GM23248 (cell line): ENCODE results near the gene DPP3. TPM values are rescaled to one million over a fixed set of nuclear protein-coding genes. Genes with fewer than 3 reads are reported as not detected.
"Not testable (repeated sequence)": the region's sequence is repeated elsewhere in the genome, so short reads cannot be mapped to it uniquely, and the experiment has no call there.

ENCODE experiments used
- DNase-seq: peaks from one replicate; pipeline ENCODE4 v3.0.0-alpha.2; 2015
- H2AFZ ChIP-seq: fragments of 200-600 bp; sonication (generic); 2 replicates; pipeline ENCODE4 v1.6.1; 2016; ENCODE audit warnings: antibody characterized with exemption
- H3F3A ChIP-seq: fragments of 200-600 bp; sonication (generic); 2 replicates; pipeline ENCODE4 v1.6.1; 2016; ENCODE audit warnings: mild to moderate bottlenecking, antibody characterized with exemption, mixed run types; ENCODE audit not compliant: insufficient read depth
- H3K27ac ChIP-seq: fragments of 200-600 bp; sonication (generic); 2 replicates; pipeline ENCODE4 v1.5.1; 2016; ENCODE audit warnings: mild to moderate bottlenecking
- H3K27me3 ChIP-seq: fragments of 200-600 bp; sonication (generic); replicated peaks from 2 replicates; pipeline ENCODE4 v1.6.1; 2016; ENCODE audit warnings: mild to moderate bottlenecking; ENCODE audit not compliant: insufficient read depth
- H3K36me3 ChIP-seq: fragments of 200-600 bp; sonication (generic); 2 replicates; pipeline ENCODE4 v1.6.1; 2016; ENCODE audit warnings: low read depth, mild to moderate bottlenecking
- H3K4me1 ChIP-seq: fragments of 200-600 bp; sonication (generic); 2 replicates; pipeline ENCODE4 v1.6.1; 2016; ENCODE audit warnings: mild to moderate bottlenecking; ENCODE audit not compliant: insufficient read depth
- H3K4me2 ChIP-seq: fragments of 200-600 bp; sonication (generic); one replicate; pipeline ENCODE4 v1.6.1; 2016; ENCODE audit warnings: mild to moderate bottlenecking; ENCODE audit not compliant: unreplicated experiment
- H3K4me3 ChIP-seq: fragments of 200-600 bp; sonication (generic); 2 replicates; pipeline ENCODE4 v1.5.1; 2016; ENCODE audit warnings: mild to moderate bottlenecking
- H3K79me2 ChIP-seq: fragments of 200-600 bp; sonication (generic); 2 replicates; pipeline ENCODE4 v1.6.1; 2016; ENCODE audit warnings: mild to moderate bottlenecking; ENCODE audit not compliant: insufficient read depth
- H3K9ac ChIP-seq: fragments of 200-600 bp; sonication (generic); 2 replicates; pipeline ENCODE4 v1.6.1; 2016; ENCODE audit warnings: mild to moderate bottlenecking
- H3K9me2 ChIP-seq: fragments of 200-600 bp; sonication (generic); 2 replicates; pipeline ENCODE4 v1.6.1; 2016; ENCODE audit warnings: mixed run types, mild to moderate bottlenecking, moderate library complexity; ENCODE audit not compliant: insufficient read depth
- H3K9me3 ChIP-seq: fragments of 200-600 bp; sonication (generic); one replicate; pipeline ENCODE4 v1.6.1; 2017; ENCODE audit warnings: low read depth
- H4K20me1 ChIP-seq: fragments of 200-600 bp; sonication (generic); 2 replicates; pipeline ENCODE4 v1.6.0; 2016; ENCODE audit not compliant: insufficient read depth
- EZH2 ChIP-seq: fragments of 200-600 bp; sonication (generic); IDR thresholded peaks from 2 replicates; pipeline ENCODE4 v1.6.1; 2018; ENCODE audit warnings: antibody characterized with exemption, mild to moderate bottlenecking; ENCODE audit not compliant: insufficient read depth, poor library complexity, severe bottlenecking
- EZH2phosphoT487 ChIP-seq: fragments of 200-600 bp; sonication (generic); IDR thresholded peaks from 2 replicates; pipeline ENCODE4 v1.6.1; 2018; ENCODE audit warnings: antibody characterized with exemption, moderate library complexity, mild to moderate bottlenecking, low read depth; ENCODE audit not compliant: insufficient read depth
- WGBS, 2 experiments: methylation state at CpG; one replicate each; pipeline ENCODE4 v1.1.6; 2015 to 2017; ENCODE audit warnings: low lambda C conversion rate in 2 of 2, low coverage in 1 of 2; ENCODE audit errors: missing lambda C conversion rate in 2 of 2; 5-methylcytosine and 5-hydroxymethylcytosine counted together
- in situ Hi-C: fragments of 300-500 bp; cut with MboI; formaldehyde crosslinking; loops from 2 replicates; pipeline ENCODE4 v1.15.0; 2020
- polyA plus RNA-seq: library from polyadenylated mRNA; unstranded; fragments of >200 nt; fragmentation: Nextera tagmentation; extraction: Ambion mirVana; gene quantifications from 2 replicates; pipeline ENCODE4 v1.2.1, GENCODE V29; 2016
- total RNA-seq: library from RNA; depleted of rRNA; stranded (reverse); fragments of >200 nt; shearing (Covaris generic); gene quantifications from 2 replicates; pipeline ENCODE4 v1.2.3, GENCODE V29; 2014

Gene DPP3
- total and polyA plus RNA-seq, 2 experiments from 2014 or later, result 34.7 to 50.8 TPM

DNA sequence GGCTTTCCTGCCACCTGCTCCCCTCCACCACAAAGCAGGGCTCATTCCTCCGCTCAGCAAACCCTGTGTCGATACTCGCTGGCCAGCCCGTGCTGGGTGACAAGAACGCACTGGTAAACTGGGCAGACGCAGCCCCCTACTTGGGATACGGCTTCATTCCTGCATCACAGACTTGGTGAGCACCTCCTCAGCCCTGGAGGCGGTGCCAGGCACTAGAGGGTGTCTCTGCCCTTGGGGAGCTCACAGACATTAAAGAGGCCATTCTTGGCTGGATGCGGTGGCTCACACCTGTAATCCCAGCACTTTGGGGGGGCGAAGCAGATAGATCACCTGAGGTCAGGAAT, 59.6 kb downstream of the DPP3 start:
- TF ChIP-seq EZH2phosphoT487 (no peak), EZH2 (no peak)
- in situ Hi-C loops, result no loop called here
- H3K4me3 ChIP-seq, result no peak overlapping the region
- no peaks in the 10 kb centered on the region for H3K36me3 ChIP-seq
- no peaks in the 10 kb centered on the region for H3F3A ChIP-seq
- no peak overlapping the region for H3K4me2 ChIP-seq
- H3K27me3 ChIP-seq, result no peaks in the 10 kb centered on the region
- H3K79me2 ChIP-seq, result peaks cover under 1% of the 10 kb centered on the region; the same call in 1 of the 2 replicates
- WGBS, 2 experiments, result 90 to 93% methylated on average over 10 of the region's 10 CpGs
- no peak overlapping the region for H3K9ac ChIP-seq
- DNase-seq, result no peak
- no peaks in the 10 kb centered on the region for H4K20me1 ChIP-seq
- no peaks in the 10 kb centered on the region for H3K9me2 ChIP-seq
- H3K9me3 ChIP-seq, result no peaks in the 10 kb centered on the region
- H3K4me1 ChIP-seq, result peaks cover 10% of the 10 kb centered on the region; the same call in 1 of the 2 replicates
- no peak overlapping the region for H3K27ac ChIP-seq
- H2AFZ ChIP-seq, result no peak overlapping the region

DNA sequence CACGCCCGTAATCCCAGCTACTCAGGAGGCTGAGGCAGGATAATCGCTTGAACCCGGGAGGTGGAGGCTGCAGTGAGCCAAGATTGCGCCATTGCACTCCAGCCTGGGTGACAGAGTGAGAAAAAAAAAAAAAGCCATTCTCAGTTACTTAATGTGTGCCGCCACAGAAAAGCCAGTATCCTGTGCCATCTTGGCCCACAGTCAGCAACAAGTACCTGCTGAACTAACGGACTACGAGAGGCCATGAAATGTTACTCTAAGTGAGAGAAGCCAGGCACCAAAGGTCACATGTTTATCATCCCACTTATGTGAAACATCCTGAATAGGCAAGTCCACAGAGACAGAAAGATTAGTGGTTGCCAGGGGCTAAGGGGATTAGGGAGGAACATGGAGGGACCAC, 60.4 kb downstream of the DPP3 start:
- H3K36me3 ChIP-seq, H3K9me3 ChIP-seq, H3K4me3 ChIP-seq, H3F3A ChIP-seq, H4K20me1 ChIP-seq, DNase-seq, H3K4me2 ChIP-seq, H3K9ac ChIP-seq, in situ Hi-C loops, H3K27ac ChIP-seq, H3K79me2 ChIP-seq, H2AFZ ChIP-seq, H3K9me2 ChIP-seq, H3K27me3 ChIP-seq: not testable (repeated sequence)
- peaks cover 15% of the 10 kb centered on the region; the same call in 1 of the 2 replicates for H3K4me1 ChIP-seq
- WGBS, 2 experiments, result 99% methylated on average over 8 of the region's 8 CpGs

DNA sequence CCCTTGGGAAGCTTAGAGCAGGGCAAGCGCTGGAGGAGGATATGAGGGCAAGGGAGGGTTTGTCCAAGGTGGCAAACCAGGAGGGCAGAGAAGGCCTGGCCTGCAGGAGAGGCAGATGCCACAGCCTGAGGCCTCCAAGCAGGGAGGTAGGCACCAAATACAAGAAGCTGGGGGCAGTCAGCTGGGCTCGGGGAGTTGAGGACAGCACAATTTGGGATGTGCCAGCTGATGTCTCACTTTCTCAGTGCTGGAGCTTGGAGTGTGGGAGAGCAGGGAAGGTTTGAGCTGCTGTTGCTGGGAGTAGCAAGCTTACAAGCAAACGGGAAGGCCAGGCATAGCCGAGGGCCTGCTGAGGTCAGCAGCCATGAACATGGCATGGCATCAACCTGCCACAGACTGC, 61.7 kb downstream of the DPP3 start:
- Histone ChIP-seq H3K4me3 (no peak overlapping the region), H3K9me2 (no peaks in the 10 kb centered on the region), H3K79me2 (peaks cover 7% of the 10 kb centered on the region; the same call in 1 of the 2 replicates), H3K9ac (no peak overlapping the region; the same call in 1 of the 2 replicates), H3F3A (no peaks in the 10 kb centered on the region), H2AFZ (no peak overlapping the region), H3K27me3 (no peaks in the 10 kb centered on the region), H4K20me1 (no peaks in the 10 kb centered on the region), H3K27ac (no peak overlapping the region), H3K4me1 (peaks cover 15% of the 10 kb centered on the region; the same call in 1 of the 2 replicates), H3K4me2 (no peak overlapping the region), H3K36me3 (no peaks in the 10 kb centered on the region), H3K9me3 (no peaks in the 10 kb centered on the region)
- TF ChIP-seq EZH2 (no peak), EZH2phosphoT487 (no peak)
- 38 to 49% methylated on average over 4 of the region's 4 CpGs for WGBS, 2 experiments
- DNase-seq, result peak; percentile 14
- in situ Hi-C loops, result no loop called here

DNA sequence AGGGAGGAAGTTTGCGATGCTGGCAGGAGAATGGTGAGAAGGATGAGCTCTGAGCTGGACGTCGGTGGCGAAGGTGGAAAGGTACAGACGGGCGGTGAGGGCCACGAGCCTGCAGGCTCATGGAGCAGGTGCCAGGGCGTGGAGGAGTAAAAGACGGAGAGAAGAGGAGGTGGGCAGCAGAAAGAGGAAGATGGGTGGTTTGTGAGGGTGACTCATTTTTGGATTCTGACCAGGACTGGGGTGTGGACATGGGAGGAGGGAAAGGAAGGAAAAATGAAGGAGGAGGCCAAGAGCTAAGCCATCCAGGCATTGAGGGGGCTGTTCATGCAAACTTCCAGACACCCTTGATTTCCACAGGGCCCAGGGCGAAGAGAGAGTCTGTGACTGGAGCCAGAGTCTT, 62.1 kb downstream of the DPP3 start:
- H3F3A ChIP-seq, result no peaks in the 10 kb centered on the region
- H2AFZ ChIP-seq, result no peak overlapping the region
- no peak overlapping the region; the same call in 1 of the 2 replicates for H3K9ac ChIP-seq
- H3K4me2 ChIP-seq, result no peak overlapping the region
- no peaks in the 10 kb centered on the region for H3K9me3 ChIP-seq
- H3K9me2 ChIP-seq, result no peaks in the 10 kb centered on the region
- no peaks in the 10 kb centered on the region for H3K27me3 ChIP-seq
- 47 to 50% methylated on average over 10 of the region's 10 CpGs for WGBS, 2 experiments
- H3K27ac ChIP-seq, result no peak overlapping the region
- in situ Hi-C loops, result no loop called here
- no peak for TF ChIP-seq EZH2
- no peak for TF ChIP-seq EZH2phosphoT487
- peaks cover 7% of the 10 kb centered on the region; the same call in 1 of the 2 replicates for H3K79me2 ChIP-seq
- no peaks in the 10 kb centered on the region for H3K36me3 ChIP-seq
- H4K20me1 ChIP-seq, result no peaks in the 10 kb centered on the region
- DNase-seq, result peak; percentile 65
- H3K4me1 ChIP-seq, result peaks cover 15% of the 10 kb centered on the region; the same call in 1 of the 2 replicates
- H3K4me3 ChIP-seq, result no peak overlapping the region
